Measurements from ENCODE around the gene EML4. TPM values are rescaled to one million over a fixed set of nuclear protein-coding genes. Genes with fewer than 3 reads are reported as not detected.

EML4 gene
- polyA plus RNA-seq, 1 experiment: 19.1 TPM

GRCh38 chr2:42324244-42324643, 155.1 kb downstream of the EML4 start:
- Histone ChIP-seq H3K27me3 (ENCODE audit: control insufficient read depth, insufficient read depth, low read length) (no peaks in the 10 kb centered on the region), H3K4me3 (ENCODE audit: low read depth, low read length) (no peak overlapping the region), H3K36me3 (ENCODE audit: control insufficient read depth, insufficient read depth, low read length) (peaks cover 3% of the 10 kb centered on the region)
- DNase-seq (ENCODE audit: low read depth): no peak
- TF ChIP-seq CTCF (IDR thresholded peaks at IDR 0.05; ENCODE audit: insufficient read depth, low read depth, low read length): no peak
- ChIA-PET POLR2A (no interaction called here), CTCF (interaction anchor here (0.6 to 8.1 kb wide), 2 partner anchors 228 to 335 kb away, joined by 3 to 103 read pairs; no protein-coding TSS in a partner anchor)

GRCh38 chr2:42324949-42325348, 155.8 kb downstream of the EML4 start:
- DNase-seq (ENCODE audit: low read depth): no peak
- Histone ChIP-seq H3K4me3 (ENCODE audit: low read depth, low read length) (no peak overlapping the region), H3K27me3 (ENCODE audit: control insufficient read depth, insufficient read depth, low read length) (no peaks in the 10 kb centered on the region), H3K36me3 (ENCODE audit: control insufficient read depth, insufficient read depth, low read length) (peaks cover 4% of the 10 kb centered on the region)
- ChIA-PET POLR2A (no interaction called here), CTCF (interaction anchor here (8.1 kb wide), 1 partner anchor 229 kb away, joined by 103 read pairs; no protein-coding TSS in a partner anchor)
- no peak for TF ChIP-seq CTCF (IDR thresholded peaks at IDR 0.05; ENCODE audit: insufficient read depth, low read depth, low read length)

- no peak overlapping the region for H3K4me3 ChIP-seq (ENCODE audit: low read depth, low read length)
- DNase-seq (ENCODE audit: low read depth): no peak
- POLR2A ChIA-PET: no interaction called here
- H3K27me3 ChIP-seq (ENCODE audit: control insufficient read depth, insufficient read depth, low read length): no peaks in the 10 kb centered on the region
- CTCF ChIA-PET: interaction anchor here (2.1 to 8.1 kb wide), 2 partner anchors 229 to 235 kb away, joined by 6 to 103 read pairs; no protein-coding TSS in a partner anchor
- H3K36me3 ChIP-seq (ENCODE audit: control insufficient read depth, insufficient read depth, low read length): peaks cover 6% of the 10 kb centered on the region
- TF ChIP-seq CTCF (IDR thresholded peaks at IDR 0.05; ENCODE audit: insufficient read depth, low read depth, low read length): no peak
Observed at GRCh38 chr2:42325609-42326008, 156.5 kb downstream of the EML4 start.

- Histone ChIP-seq H3K36me3 (ENCODE audit: control insufficient read depth, insufficient read depth, low read length) (peaks cover 6% of the 10 kb centered on the region), H3K27me3 (ENCODE audit: control insufficient read depth, insufficient read depth, low read length) (no peaks in the 10 kb centered on the region), H3K4me3 (ENCODE audit: low read depth, low read length) (no peak overlapping the region)
- POLR2A ChIA-PET: no interaction called here
- CTCF ChIA-PET: interaction anchor here (0.7 to 8.1 kb wide), 3 partner anchors 13 to 237 kb away, joined by 3 to 103 read pairs (median 6); no protein-coding TSS in a partner anchor
- no peak for DNase-seq (ENCODE audit: low read depth)
- no peak for TF ChIP-seq CTCF (IDR thresholded peaks at IDR 0.05; ENCODE audit: insufficient read depth, low read depth, low read length)
Observed at GRCh38 chr2:42327125-42327524, 158.0 kb downstream of the EML4 start.

GRCh38 chr2:42328148-42328833, 159.1 kb downstream of the EML4 start:
- no peak for DNase-seq (ENCODE audit: low read depth)
- ChIA-PET CTCF (interaction anchor here (0.7 to 8.1 kb wide), 22 partner anchors 12 to 475 kb away, joined by 3 to 103 read pairs (median 4); no protein-coding TSS in a partner anchor), POLR2A (no interaction called here)
- TF ChIP-seq CTCF (IDR thresholded peaks at IDR 0.05; ENCODE audit: insufficient read depth, low read depth, low read length): peak; percentile 50
- Histone ChIP-seq H3K36me3 (ENCODE audit: control insufficient read depth, insufficient read depth, low read length) (peaks cover 8% of the 10 kb centered on the region), H3K27me3 (ENCODE audit: control insufficient read depth, insufficient read depth, low read length) (no peaks in the 10 kb centered on the region), H3K4me3 (ENCODE audit: low read depth, low read length) (no peak overlapping the region)

Measured in BJ (cell line).